ENCODE measurements around the gene PLXNA1. TPM values are rescaled to one million over a fixed set of nuclear protein-coding genes. Genes with fewer than 3 reads are reported as not detected.

Gene PLXNA1
- polyA plus RNA-seq, 1 donor from 2014 or later, result 65.6 TPM

DNA sequence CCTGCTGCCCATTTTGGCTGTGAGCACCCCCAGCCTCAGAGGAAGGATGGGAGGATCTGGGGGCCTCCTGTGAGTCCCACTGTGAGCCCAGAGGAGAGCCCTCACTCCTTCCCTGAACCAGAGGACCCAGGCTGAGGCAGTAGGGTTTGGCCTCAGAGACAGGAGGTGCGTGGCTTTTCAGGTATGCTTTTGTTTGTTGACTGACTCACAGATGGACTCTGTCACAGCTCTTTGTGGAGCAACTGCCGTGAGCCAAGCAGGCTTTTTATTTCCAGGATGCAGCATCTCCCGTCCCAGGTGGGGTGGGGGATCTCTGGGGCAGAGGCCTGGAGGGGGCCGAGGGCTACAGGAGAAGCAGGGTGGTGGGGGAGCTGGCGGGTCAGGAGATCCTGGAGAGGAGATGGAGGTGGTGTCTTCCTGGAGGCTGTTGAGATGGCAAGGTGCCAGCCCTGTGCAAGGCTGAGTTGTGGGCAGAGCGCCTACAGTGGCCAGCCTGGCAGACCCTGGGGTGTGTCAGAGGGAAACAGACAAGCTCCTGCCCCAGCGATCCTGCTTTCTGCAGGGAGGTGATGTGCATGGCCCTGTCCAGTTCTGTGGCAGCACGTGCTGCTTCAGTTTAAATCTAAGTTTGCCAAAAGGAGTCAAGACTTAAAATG lies 24.0 kb downstream of the PLXNA1 start:
- no peaks in the 10 kb centered on the region for H3K27me3 ChIP-seq (ENCODE audit: insufficient read depth, low read depth, low read length)
- no peaks in the 10 kb centered on the region for H3K79me2 ChIP-seq (replicated peaks; ENCODE audit: insufficient read depth, low read length)
- no peak overlapping the region for H3K27ac ChIP-seq (ENCODE audit: low read length)
- no peak overlapping the region for H3K4me3 ChIP-seq (ENCODE audit: low read length)
- H3K9ac ChIP-seq (ENCODE audit: low read length), result no peak overlapping the region
- H3K9me3 ChIP-seq (ENCODE audit: low read length), result no peaks in the 10 kb centered on the region
- peaks cover 2% of the 10 kb centered on the region for H3K36me3 ChIP-seq (ENCODE audit: insufficient read depth, low read length)
- H3K4me2 ChIP-seq (ENCODE audit: low read length), result no peak overlapping the region
- H3K9me2 ChIP-seq (ENCODE audit: insufficient read depth, low read length), result no peaks in the 10 kb centered on the region
- H3F3A ChIP-seq (ENCODE audit: insufficient read depth, low read length, poor library complexity, severe bottlenecking), result no peaks in the 10 kb centered on the region
- peaks cover 14% of the 10 kb centered on the region for H4K20me1 ChIP-seq (ENCODE audit: insufficient read depth)
- TF ChIP-seq TAF1 (IDR thresholded peaks at IDR 0.05; ENCODE audit: low read depth), result no peak
- no peak for TF ChIP-seq SMC3 (conservative IDR thresholded peaks at IDR 0.05; ENCODE audit: poor library complexity)
- TF ChIP-seq POLR2AphosphoS5 (IDR thresholded peaks at IDR 0.05), result no peak
- H2AFZ ChIP-seq (ENCODE audit: low read depth, low read length), result no peak overlapping the region

DNA sequence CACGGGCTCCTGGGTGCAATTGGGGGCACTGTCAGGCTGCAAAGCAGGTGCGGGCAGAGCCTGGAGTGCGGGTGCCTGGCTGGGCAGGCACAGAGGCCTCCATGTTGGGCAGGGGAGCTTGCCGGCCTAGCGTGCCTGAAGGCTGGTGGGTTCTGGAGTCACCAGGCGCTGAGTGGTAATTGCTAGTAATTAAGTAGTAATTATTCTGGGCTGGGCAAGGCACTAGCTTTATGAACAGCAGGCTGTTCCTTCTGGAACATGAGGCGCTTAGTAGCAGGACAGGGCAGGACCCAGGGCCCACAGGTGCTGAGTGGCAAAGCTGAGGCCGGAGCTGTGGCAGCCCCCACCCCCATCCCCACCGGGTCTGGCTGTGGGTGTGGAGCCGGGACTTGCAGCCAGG lies 25.3 kb downstream of the PLXNA1 start:
- Histone ChIP-seq H3K4me2 (ENCODE audit: low read length) (no peak overlapping the region), H3K79me2 (replicated peaks; ENCODE audit: insufficient read depth, low read length) (no peaks in the 10 kb centered on the region), H3K9me3 (ENCODE audit: low read length) (no peaks in the 10 kb centered on the region), H3K9me2 (ENCODE audit: insufficient read depth, low read length) (no peaks in the 10 kb centered on the region), H3K27ac (ENCODE audit: low read length) (no peak overlapping the region), H3K4me3 (ENCODE audit: low read length) (no peak overlapping the region), H3F3A (ENCODE audit: insufficient read depth, low read length, poor library complexity, severe bottlenecking) (no peaks in the 10 kb centered on the region), H3K9ac (ENCODE audit: low read length) (no peak overlapping the region), H3K27me3 (ENCODE audit: insufficient read depth, low read depth, low read length) (no peaks in the 10 kb centered on the region), H2AFZ (ENCODE audit: low read depth, low read length) (no peak overlapping the region), H3K36me3 (ENCODE audit: insufficient read depth, low read length) (peaks cover 6% of the 10 kb centered on the region), H4K20me1 (ENCODE audit: insufficient read depth) (peaks cover 8% of the 10 kb centered on the region)
- TF ChIP-seq, protein P1, sequence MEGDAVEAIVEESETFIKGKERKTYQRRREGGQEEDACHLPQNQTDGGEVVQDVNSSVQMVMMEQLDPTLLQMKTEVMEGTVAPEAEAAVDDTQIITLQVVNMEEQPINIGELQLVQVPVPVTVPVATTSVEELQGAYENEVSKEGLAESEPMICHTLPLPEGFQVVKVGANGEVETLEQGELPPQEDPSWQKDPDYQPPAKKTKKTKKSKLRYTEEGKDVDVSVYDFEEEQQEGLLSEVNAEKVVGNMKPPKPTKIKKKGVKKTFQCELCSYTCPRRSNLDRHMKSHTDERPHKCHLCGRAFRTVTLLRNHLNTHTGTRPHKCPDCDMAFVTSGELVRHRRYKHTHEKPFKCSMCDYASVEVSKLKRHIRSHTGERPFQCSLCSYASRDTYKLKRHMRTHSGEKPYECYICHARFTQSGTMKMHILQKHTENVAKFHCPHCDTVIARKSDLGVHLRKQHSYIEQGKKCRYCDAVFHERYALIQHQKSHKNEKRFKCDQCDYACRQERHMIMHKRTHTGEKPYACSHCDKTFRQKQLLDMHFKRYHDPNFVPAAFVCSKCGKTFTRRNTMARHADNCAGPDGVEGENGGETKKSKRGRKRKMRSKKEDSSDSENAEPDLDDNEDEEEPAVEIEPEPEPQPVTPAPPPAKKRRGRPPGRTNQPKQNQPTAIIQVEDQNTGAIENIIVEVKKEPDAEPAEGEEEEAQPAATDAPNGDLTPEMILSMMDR (IDR thresholded peaks at IDR 0.05; ENCODE audit: poor library complexity, severe bottlenecking), result no peak
- TF ChIP-seq MXI1 (conservative IDR thresholded peaks at IDR 0.05; ENCODE audit: poor library complexity, severe bottlenecking) (no peak), TAF1 (IDR thresholded peaks at IDR 0.05; ENCODE audit: low read depth) (no peak), EZH2 (IDR thresholded peaks at IDR 0.05; ENCODE audit: borderline replicate concordance, insufficient read depth, low read length, poor library complexity, severe bottlenecking) (no peak), RAD21 (conservative IDR thresholded peaks at IDR 0.05) (no peak), POLR2AphosphoS5 (IDR thresholded peaks at IDR 0.05) (no peak), SMC3 (conservative IDR thresholded peaks at IDR 0.05; ENCODE audit: poor library complexity) (no peak), EP300 (conservative IDR thresholded peaks at IDR 0.05; ENCODE audit: poor library complexity, severe bottlenecking) (no peak)
- TF ChIP-seq, protein P2, sequence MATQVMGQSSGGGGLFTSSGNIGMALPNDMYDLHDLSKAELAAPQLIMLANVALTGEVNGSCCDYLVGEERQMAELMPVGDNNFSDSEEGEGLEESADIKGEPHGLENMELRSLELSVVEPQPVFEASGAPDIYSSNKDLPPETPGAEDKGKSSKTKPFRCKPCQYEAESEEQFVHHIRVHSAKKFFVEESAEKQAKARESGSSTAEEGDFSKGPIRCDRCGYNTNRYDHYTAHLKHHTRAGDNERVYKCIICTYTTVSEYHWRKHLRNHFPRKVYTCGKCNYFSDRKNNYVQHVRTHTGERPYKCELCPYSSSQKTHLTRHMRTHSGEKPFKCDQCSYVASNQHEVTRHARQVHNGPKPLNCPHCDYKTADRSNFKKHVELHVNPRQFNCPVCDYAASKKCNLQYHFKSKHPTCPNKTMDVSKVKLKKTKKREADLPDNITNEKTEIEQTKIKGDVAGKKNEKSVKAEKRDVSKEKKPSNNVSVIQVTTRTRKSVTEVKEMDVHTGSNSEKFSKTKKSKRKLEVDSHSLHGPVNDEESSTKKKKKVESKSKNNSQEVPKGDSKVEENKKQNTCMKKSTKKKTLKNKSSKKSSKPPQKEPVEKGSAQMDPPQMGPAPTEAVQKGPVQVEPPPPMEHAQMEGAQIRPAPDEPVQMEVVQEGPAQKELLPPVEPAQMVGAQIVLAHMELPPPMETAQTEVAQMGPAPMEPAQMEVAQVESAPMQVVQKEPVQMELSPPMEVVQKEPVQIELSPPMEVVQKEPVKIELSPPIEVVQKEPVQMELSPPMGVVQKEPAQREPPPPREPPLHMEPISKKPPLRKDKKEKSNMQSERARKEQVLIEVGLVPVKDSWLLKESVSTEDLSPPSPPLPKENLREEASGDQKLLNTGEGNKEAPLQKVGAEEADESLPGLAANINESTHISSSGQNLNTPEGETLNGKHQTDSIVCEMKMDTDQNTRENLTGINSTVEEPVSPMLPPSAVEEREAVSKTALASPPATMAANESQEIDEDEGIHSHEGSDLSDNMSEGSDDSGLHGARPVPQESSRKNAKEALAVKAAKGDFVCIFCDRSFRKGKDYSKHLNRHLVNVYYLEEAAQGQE (IDR thresholded peaks at IDR 0.05; ENCODE audit: borderline replicate concordance), result no peak
